Measurements from ENCODE around the gene AMIGO3. TPM values are rescaled to one million over a fixed set of nuclear protein-coding genes. Genes with fewer than 3 reads are reported as not detected.

The AMIGO3 gene
- total and polyA plus RNA-seq, 2 experiments from 2014 or later, result 2.6 to 5.2 TPM

GRCh38 chr3:49669352-49669751 lies 50.1 kb downstream of the AMIGO3 start:
- Histone ChIP-seq H3K4me3 (no peak overlapping the region), H3K4me1 (ENCODE audit: low read depth) (peaks cover 6% of the 10 kb centered on the region)
- no peak for DNase-seq (ENCODE audit: low read depth in 1 of 2, low spot score in 1 of 2)

GRCh38 chr3:49668861-49669260 lies 50.6 kb downstream of the AMIGO3 start:
- Histone ChIP-seq H3K4me3 (no peak overlapping the region), H3K36me3 (no peaks in the 10 kb centered on the region), H3K9me3 (ENCODE audit: low read depth) (no peaks in the 10 kb centered on the region), H3K27ac (no peak overlapping the region), H3K4me1 (ENCODE audit: low read depth) (peaks cover 6% of the 10 kb centered on the region), H3K27me3 (no peaks in the 10 kb centered on the region)
- DNase-seq (ENCODE audit: low read depth in 1 of 2, low spot score in 1 of 2), result no peak
- no peak for TF ChIP-seq CTCF (IDR thresholded peaks at IDR 0.05; ENCODE audit: low read depth, low read length)

More at GRCh38 chr3:49669352-49669751, 50.1 kb downstream of the AMIGO3 start:
- no peak for TF ChIP-seq CTCF (IDR thresholded peaks at IDR 0.05; ENCODE audit: low read depth, low read length)
- H3K36me3 ChIP-seq, result no peaks in the 10 kb centered on the region
- H3K27me3 ChIP-seq, result no peaks in the 10 kb centered on the region
- no peaks in the 10 kb centered on the region for H3K9me3 ChIP-seq (ENCODE audit: low read depth)
- no peak overlapping the region for H3K27ac ChIP-seq

GRCh38 chr3:49668414-49668797 lies 51.1 kb downstream of the AMIGO3 start:
- H3K27me3 ChIP-seq, result no peaks in the 10 kb centered on the region
- no peak overlapping the region for H3K4me3 ChIP-seq
- peaks cover 6% of the 10 kb centered on the region for H3K4me1 ChIP-seq (ENCODE audit: low read depth)
- no peaks in the 10 kb centered on the region for H3K36me3 ChIP-seq
- H3K27ac ChIP-seq, result no peak overlapping the region
- no peaks in the 10 kb centered on the region for H3K9me3 ChIP-seq (ENCODE audit: low read depth)
- DNase-seq (ENCODE audit: low read depth in 1 of 2, low spot score in 1 of 2), result no peak
- TF ChIP-seq CTCF (IDR thresholded peaks at IDR 0.05; ENCODE audit: low read depth, low read length), result no peak

GRCh38 chr3:49667701-49668413 lies 51.6 kb downstream of the AMIGO3 start:
- no peak for DNase-seq (ENCODE audit: low read depth in 1 of 2, low spot score in 1 of 2)

More at GRCh38 chr3:49667701-49668413, 51.6 kb downstream of the AMIGO3 start:
- peaks cover 6% of the 10 kb centered on the region for H3K4me1 ChIP-seq (ENCODE audit: low read depth)
- H3K9me3 ChIP-seq (ENCODE audit: low read depth), result no peaks in the 10 kb centered on the region
- H3K27ac ChIP-seq, result no peak overlapping the region
- no peaks in the 10 kb centered on the region for H3K27me3 ChIP-seq
- no peak overlapping the region for H3K4me3 ChIP-seq
- no peaks in the 10 kb centered on the region for H3K36me3 ChIP-seq
- no peak for TF ChIP-seq CTCF (IDR thresholded peaks at IDR 0.05; ENCODE audit: low read depth, low read length)

Other genes starting within 250 kb of the AMIGO3 start
- 185 and 194 TPM in 2 replicates for gene DAG1, start 249.4 kb downstream of the AMIGO3 start, total RNA-seq
- 104 and 107 TPM in 2 replicates for gene DAG1, start 249.4 kb downstream of the AMIGO3 start, polyA plus RNA-seq
- gene BSN, start 165.2 kb downstream of the AMIGO3 start, total RNA-seq, result 1.9 and 2.1 TPM in 2 replicates
- gene BSN, start 165.2 kb downstream of the AMIGO3 start, polyA plus RNA-seq, result 1.2 and 1.6 TPM in 2 replicates
- 165 and 185 TPM in 2 replicates for gene APEH, start 45.3 kb downstream of the AMIGO3 start, total RNA-seq
- gene APEH, start 45.3 kb downstream of the AMIGO3 start, polyA plus RNA-seq, result 216 and 247 TPM in 2 replicates
- gene MST1, start 30.2 kb downstream of the AMIGO3 start, total RNA-seq, result 41.5 and 48.7 TPM in 2 replicates
- gene MST1, start 30.2 kb downstream of the AMIGO3 start, polyA plus RNA-seq, result 31.3 and 37.4 TPM in 2 replicates
- 41.7 and 51.1 TPM in 2 replicates for gene RNF123, start 30.1 kb downstream of the AMIGO3 start, total RNA-seq
- 35.5 and 42.3 TPM in 2 replicates for gene RNF123, start 30.1 kb downstream of the AMIGO3 start, polyA plus RNA-seq
- 27.6 and 41.3 TPM in 2 replicates for gene GMPPB, start 4.3 kb upstream of the AMIGO3 start, total RNA-seq
- gene GMPPB, start 4.3 kb upstream of the AMIGO3 start, polyA plus RNA-seq, result 23.9 and 29.3 TPM in 2 replicates
- 40.3 and 44.4 TPM in 2 replicates for gene IP6K1, start 66.9 kb upstream of the AMIGO3 start, total RNA-seq
- 24.4 and 30.1 TPM in 2 replicates for gene IP6K1, start 66.9 kb upstream of the AMIGO3 start, polyA plus RNA-seq
- gene CDHR4, start 80.2 kb upstream of the AMIGO3 start, total RNA-seq, result not detected in 2 replicates
- 0.27 TPM in 1 of 2 replicates, not detected in the other for gene CDHR4, start 80.2 kb upstream of the AMIGO3 start, polyA plus RNA-seq
- 4.3 and 5.9 TPM in 2 replicates for gene INKA1, start 83.6 kb upstream of the AMIGO3 start, total RNA-seq
- 4.4 and 6.6 TPM in 2 replicates for gene INKA1, start 83.6 kb upstream of the AMIGO3 start, polyA plus RNA-seq
- gene UBA7, start 94.3 kb upstream of the AMIGO3 start, total RNA-seq, result 1.5 and 5.4 TPM in 2 replicates
- gene UBA7, start 94.3 kb upstream of the AMIGO3 start, polyA plus RNA-seq, result 1.8 and 4.4 TPM in 2 replicates
- gene TRAIP, start 136.9 kb upstream of the AMIGO3 start, total RNA-seq, result 6.6 and 13.3 TPM in 2 replicates
- gene TRAIP, start 136.9 kb upstream of the AMIGO3 start, polyA plus RNA-seq, result 6.7 and 9.5 TPM in 2 replicates
- 0.09 and 0.32 TPM in 2 replicates for gene CAMKV, start 150.2 kb upstream of the AMIGO3 start, total RNA-seq
- gene CAMKV, start 150.2 kb upstream of the AMIGO3 start, polyA plus RNA-seq, result 0.34 TPM in 1 of 2 replicates, not detected in the other
- gene MST1R, start 184.2 kb upstream of the AMIGO3 start, total RNA-seq, result 0.49 and 2.2 TPM in 2 replicates
- gene MST1R, start 184.2 kb upstream of the AMIGO3 start, polyA plus RNA-seq, result 2.1 and 3.4 TPM in 2 replicates
- gene MON1A, start 210.1 kb upstream of the AMIGO3 start, total RNA-seq, result 12.8 TPM in 2 replicates
- gene MON1A, start 210.1 kb upstream of the AMIGO3 start, polyA plus RNA-seq, result 13.3 and 19.7 TPM in 2 replicates
- 51.5 and 121 TPM in 2 replicates for gene RBM6, start 220.5 kb upstream of the AMIGO3 start, total RNA-seq
- 62.7 and 89.4 TPM in 2 replicates for gene RBM6, start 220.5 kb upstream of the AMIGO3 start, polyA plus RNA-seq